Memory B cell (primary cell): ENCODE measurements around the gene FAM180B.
"Not testable (repeated sequence)": the region's sequence is repeated elsewhere in the genome, so short reads cannot be mapped to it uniquely, and the experiment has no call there.

Source experiments
- ATAC-seq: fragments of 150-1000 bp; cut with Tn5 transposase; 2 replicates; pipeline ENCODE4 v1.10.0; 2021; ENCODE audit warnings: low read depth, mild to moderate bottlenecking, moderate library complexity
- DNase-seq, 2 donors: peaks; one replicate each; pipeline ENCODE4 v3.0.0; 2022; ENCODE audit warnings: low spot score in 2 of 2
- H3K27ac Mint-ChIP-seq: one replicate; pipeline ENCODE4 v1.8.0; 2022; ENCODE audit warnings: mild to moderate bottlenecking, moderate library complexity, mixed read lengths
- H3K27me3 Mint-ChIP-seq: one replicate; pipeline ENCODE4 v1.8.0; 2022; ENCODE audit warnings: mixed read lengths
- H3K36me3 Mint-ChIP-seq: one replicate; pipeline ENCODE4 v1.8.0; 2022; ENCODE audit warnings: mild to moderate bottlenecking, mixed read lengths
- H3K4me1 Mint-ChIP-seq: one replicate; pipeline ENCODE4 v1.8.0; 2022; ENCODE audit warnings: mixed read lengths
- H3K4me3 Mint-ChIP-seq: one replicate; pipeline ENCODE4 v1.8.0; 2022; ENCODE audit warnings: mild to moderate bottlenecking, moderate library complexity, mixed read lengths
- H3K9me3 Mint-ChIP-seq: one replicate; pipeline ENCODE4 v1.8.0; 2022; ENCODE audit warnings: mixed read lengths

FAM180B gene

GRCh38 chr11:47631473-47631872 is 45.0 kb downstream of the FAM180B start:
- Mint-ChIP-seq H3K4me1 (no peaks in the 10 kb centered on the region), H3K27ac (no peak overlapping the region), H3K36me3 (peaks cover 14% of the 10 kb centered on the region), H3K27me3 (no peaks in the 10 kb centered on the region), H3K9me3 (no peaks in the 10 kb centered on the region), H3K4me3 (no peak overlapping the region)
- DNase-seq = no peak
- ATAC-seq = no peak

DNA sequence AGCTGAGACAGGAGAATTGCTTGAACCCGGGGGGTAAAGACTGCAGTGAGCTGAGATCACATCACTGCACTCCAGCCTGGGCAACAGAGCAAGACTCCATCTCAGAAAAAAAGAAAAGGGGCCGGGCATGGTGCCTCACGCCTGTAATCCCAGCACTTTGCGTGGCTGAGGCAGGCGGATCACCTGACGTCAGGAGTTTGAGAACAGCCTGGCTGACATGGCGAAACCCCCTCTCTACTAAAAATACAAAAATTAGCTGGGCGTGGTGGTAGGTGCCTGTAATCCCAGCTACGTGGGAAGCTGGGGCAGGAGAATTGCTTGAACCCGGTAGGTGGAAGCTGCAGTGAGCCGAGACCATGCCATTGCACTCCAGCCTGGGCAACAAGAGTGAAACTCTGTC is 49.9 kb downstream of the FAM180B start:
- not testable (repeated sequence) for ATAC-seq, H3K27me3 Mint-ChIP-seq, H3K27ac Mint-ChIP-seq, H3K9me3 Mint-ChIP-seq, H3K4me1 Mint-ChIP-seq, DNase-seq, H3K4me3 Mint-ChIP-seq
- H3K36me3 Mint-ChIP-seq = peaks cover 13% of the 10 kb centered on the region
